HepG2 (cell line): ENCODE measurements around the gene OIT3. TPM values are rescaled to one million over a fixed set of nuclear protein-coding genes. Genes with fewer than 3 reads are reported as not detected.
A peak's percentile ranks its signal among the peaks of the same experiment; 100 is the strongest.

ENCODE experiments used
- MAX ChIP-seq: IDR thresholded peaks from 2 replicates; pipeline ENCODE4 v1.6.1; 2012; ENCODE audit warnings: inconsistent platforms
- PBX2 ChIP-seq: IDR thresholded peaks from 2 replicates; pipeline ENCODE4 v1.6.1; 2016; ENCODE audit warnings: control low read depth
- SALL1 ChIP-seq: sonication (generic); formaldehyde crosslinking; IDR thresholded peaks from 2 replicates; pipeline ENCODE4 v1.8.0; 2022; ENCODE audit warnings: mild to moderate bottlenecking, missing genetic modification reagents
- TEAD3 ChIP-seq: optimal IDR thresholded peaks from 2 replicates; pipeline ENCODE3; 2016; ENCODE audit warnings: borderline replicate concordance
- ZNF263 ChIP-seq: sonication (generic); formaldehyde crosslinking; IDR thresholded peaks from 2 replicates; pipeline ENCODE4 v1.4.0; 2020; ENCODE audit warnings: missing genetic modification reagents
- ZNF597 ChIP-seq: sonication (generic); formaldehyde crosslinking; IDR thresholded peaks from 2 replicates; pipeline ENCODE4 v1.5.0; 2020; ENCODE audit warnings: missing genetic modification reagents
- ZNF687 ChIP-seq: sonication (generic); formaldehyde crosslinking; IDR thresholded peaks from 2 replicates; pipeline ENCODE4 v1.5.1; 2020; ENCODE audit warnings: mild to moderate bottlenecking, missing genetic modification reagents, moderate library complexity
- polyA plus RNA-seq, 8 experiments: library from polyadenylated mRNA; depleted of rRNA in 3 of 8; stranded (reverse) in 7 of 8; unstranded in 1 of 8; fragments of >200 nt; fragmentation: Illumina TruSeq in 4 of 8; extraction: Trizol in 4 of 8; gene quantifications; 2 replicates each; pipeline versions ENCODE4 v1.2.1 to v1.2.3, GENCODE V29; 2011 to 2016; ENCODE audit warnings: low read depth in 4 of 8, missing spikeins in 1 of 8, mixed read lengths in 1 of 8; ENCODE audit not compliant: insufficient read depth in 1 of 8
- total RNA-seq, 5 experiments: library from RNA; depleted of rRNA; stranded (reverse); fragments of >200 nt; fragmentation: Illumina TruSeq; extraction: Trizol; gene quantifications; 2 replicates each; pipeline ENCODE4 v1.2.3, GENCODE V29; 2016; ENCODE audit warnings: low read depth in 1 of 5

The OIT3 gene
- total and polyA plus RNA-seq, 2 of the 13 experiments (the other 11 are each of a cell fraction or from before 2014, with no cell fraction given), result not detected

GRCh38 chr10:72953687-72954086, 60.1 kb downstream of the OIT3 start (continued):
- peak; percentile 54; the same call in 1 of the 2 replicates for TF ChIP-seq MAX
- no peak for TF ChIP-seq ZNF597
- TF ChIP-seq ZNF687 (CRISPR knock-in tag), result peak; percentile 56
- TF ChIP-seq TEAD3 (CRISPR knock-in tag), result peak; percentile 57
- TF ChIP-seq PBX2, result no peak
- peak; percentile 55; the same call in 1 of the 2 replicates for TF ChIP-seq SALL1
- peak; percentile 80 for TF ChIP-seq ZNF263
